WERI-Rb-1 (cell line): ENCODE data around the gene CABLES2.

Experiments used
- DNase-seq: peaks from one replicate; pipeline ENCODE4 v3.0.0-alpha.2; 2020
- H3K27ac ChIP-seq: fragments of 250-450 bp; sonication (Bioruptor Pico); 2 replicates; pipeline ENCODE4 v1.5.1; 2020; ENCODE audit warnings: mild to moderate bottlenecking, moderate library complexity
- H3K27me3 ChIP-seq: fragments of 250-450 bp; sonication (Bioruptor Pico); 2 replicates; pipeline ENCODE4 v1.5.1; 2021; ENCODE audit warnings: mild to moderate bottlenecking, low read depth, moderate library complexity; ENCODE audit not compliant: insufficient read depth, severe bottlenecking
- H3K36me3 ChIP-seq: fragments of 250-450 bp; sonication (Bioruptor Pico); 2 replicates; pipeline ENCODE4 v1.5.1; 2020; ENCODE audit warnings: mild to moderate bottlenecking, moderate library complexity
- H3K4me3 ChIP-seq: 2 replicates; pipeline ENCODE4 v1.5.1; 2011; ENCODE audit warnings: low read depth, mild to moderate bottlenecking, control low read depth, low read length
- H3K9me3 ChIP-seq: fragments of 250-450 bp; sonication (Bioruptor Pico); 2 replicates; pipeline ENCODE4 v1.5.1; 2021; ENCODE audit warnings: mild to moderate bottlenecking, moderate library complexity; ENCODE audit not compliant: severe bottlenecking
- CTCF ChIP-seq: IDR thresholded peaks from 2 replicates; pipeline ENCODE4 v1.5.1; 2011; ENCODE audit warnings: low read depth, mild to moderate bottlenecking, control low read depth, inconsistent platforms, low read length

Gene CABLES2

GRCh38 chr20:62370115-62370806 is 36.8 kb downstream of the CABLES2 start:
- no peak for DNase-seq
- Histone ChIP-seq H3K27ac (peak overlapping the region; percentile 92), H3K27me3 (no peaks in the 10 kb centered on the region), H3K36me3 (no peaks in the 10 kb centered on the region; the same call in 1 of the 2 replicates), H3K4me3 (no peak overlapping the region), H3K9me3 (peaks cover 3% of the 10 kb centered on the region)
- no peak for TF ChIP-seq CTCF

GRCh38 chr20:62369815-62370114 is 37.3 kb downstream of the CABLES2 start:
- TF ChIP-seq CTCF = no peak
- DNase-seq = no peak
- Histone ChIP-seq H3K36me3 (no peaks in the 10 kb centered on the region; the same call in 1 of the 2 replicates), H3K4me3 (no peak overlapping the region), H3K9me3 (peaks cover 3% of the 10 kb centered on the region), H3K27me3 (no peaks in the 10 kb centered on the region), H3K27ac (peak overlapping the region; percentile 92)

- Histone ChIP-seq H3K9me3 (peaks cover 3% of the 10 kb centered on the region), H3K4me3 (peak overlapping the region; percentile 67), H3K36me3 (peaks cover 1% of the 10 kb centered on the region; the same call in 1 of the 2 replicates), H3K27me3 (no peaks in the 10 kb centered on the region), H3K27ac (peak overlapping the region; percentile 92)
- peak; percentile 68 for TF ChIP-seq CTCF
- DNase-seq = peak; percentile 85
Measured at GRCh38 chr20:62368976-62369814, 37.9 kb downstream of the CABLES2 start.

GRCh38 chr20:62368392-62368975 is 38.6 kb downstream of the CABLES2 start:
- H3K4me3 ChIP-seq = peak overlapping the region; percentile 67
- DNase-seq = peak; percentile 96
- no peaks in the 10 kb centered on the region for H3K27me3 ChIP-seq
- H3K9me3 ChIP-seq = no peaks in the 10 kb centered on the region
- peaks cover 6% of the 10 kb centered on the region; the same call in 1 of the 2 replicates for H3K36me3 ChIP-seq
- no peak for TF ChIP-seq CTCF
- H3K27ac ChIP-seq = peak overlapping the region; percentile 92

GRCh38 chr20:62367633-62368391 is 39.3 kb downstream of the CABLES2 start:
- Histone ChIP-seq H3K27me3 (no peaks in the 10 kb centered on the region), H3K4me3 (peak overlapping the region; percentile 67), H3K36me3 (peaks cover 6% of the 10 kb centered on the region; the same call in 1 of the 2 replicates), H3K9me3 (no peaks in the 10 kb centered on the region), H3K27ac (peak overlapping the region; percentile 92)
- DNase-seq = peak; percentile 69
- no peak for TF ChIP-seq CTCF
